ENCODE results near the gene DDAH1. TPM values are rescaled to one million over a fixed set of nuclear protein-coding genes. Genes with fewer than 3 reads are reported as not detected.

The DDAH1 gene
- total RNA-seq, 1 experiment from 2014 or later: 36.3 TPM

DNA sequence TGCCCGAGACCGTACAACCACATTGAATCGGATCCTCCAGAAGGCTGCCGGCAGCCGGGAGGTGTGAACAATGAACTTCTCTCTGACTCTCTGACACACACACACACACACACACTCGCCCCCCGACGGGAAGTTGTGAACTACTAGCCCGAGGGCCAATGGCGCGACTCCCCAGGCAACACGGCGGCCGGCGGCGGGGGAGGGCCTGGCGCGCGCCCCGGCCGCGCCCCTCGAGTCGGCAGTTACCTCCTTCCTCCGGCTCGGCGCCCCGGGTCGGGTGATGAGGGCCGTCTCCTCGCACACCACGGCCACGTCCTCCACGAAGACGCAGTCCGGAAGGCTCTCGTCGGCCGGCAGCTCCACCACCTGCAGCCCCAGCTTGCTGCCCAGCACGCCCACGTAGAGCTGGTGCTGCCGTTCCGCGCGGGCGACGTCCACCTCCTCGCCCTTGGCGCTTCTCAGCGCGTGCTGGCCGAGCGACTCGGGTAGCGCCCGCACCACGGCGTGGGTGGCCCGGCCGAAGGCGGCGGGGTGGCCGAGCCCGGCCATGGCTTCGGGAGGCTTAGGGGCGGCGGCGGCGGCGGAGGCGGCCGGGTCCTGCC is 361 bp downstream of the DDAH1 start:
- Histone ChIP-seq H2BK5ac (ENCODE audit: insufficient read length, low read length) (no peak overlapping the region), H2BK15ac (ENCODE audit: low read depth, low read length) (no peak overlapping the region), H2AFZ (ENCODE audit: low read length) (no peak overlapping the region), H2BK12ac (ENCODE audit: insufficient read length, low read depth, low read length) (no peak overlapping the region), H4K20me1 (ENCODE audit: control insufficient read depth, insufficient read depth, insufficient read length) (no peaks in the 10 kb centered on the region), H3K27me3 (ENCODE audit: insufficient read depth, low read length) (peaks cover 7% of the 10 kb centered on the region; the same call in 1 of the 2 replicates), H3K27ac (ENCODE audit: insufficient read length, low read depth, low read length) (no peak overlapping the region), H3K14ac (ENCODE audit: insufficient read depth, low read length) (peak overlapping the region; percentile 86), H3K4me1 (ENCODE audit: insufficient read depth, low read length) (no peaks in the 10 kb centered on the region; the same call in 1 of the 2 replicates), H4K8ac (replicated peaks; ENCODE audit: insufficient read length, low read depth, low read length) (no peak overlapping the region), H3K56ac (ENCODE audit: insufficient read length, low read depth, low read length) (no peak overlapping the region), H3K79me2 (ENCODE audit: insufficient read depth, low read length) (peaks cover 2% of the 10 kb centered on the region; the same call in 1 of the 2 replicates), H3K79me1 (ENCODE audit: insufficient read depth, low read depth, low read length, poor library complexity, severe bottlenecking) (no peaks in the 10 kb centered on the region), H3T11ph (ENCODE audit: low read length) (no peak overlapping the region), H3K9me3 (ENCODE audit: control insufficient read depth, low read depth, low read length) (no peaks in the 10 kb centered on the region), H4K5ac (ENCODE audit: insufficient read length, low read depth, low read length) (no peak overlapping the region), H3K4me2 (ENCODE audit: insufficient read depth, insufficient read length, low read length) (peak overlapping the region; percentile 70), H3K18ac (ENCODE audit: insufficient read length, low read depth, low read length) (peak overlapping the region; percentile 73), H2AK5ac (ENCODE audit: insufficient read length, low read length) (no peak overlapping the region), H3K23me2 (ENCODE audit: insufficient read length, low read depth, low read length, poor library complexity, severe bottlenecking) (peaks cover 5% of the 10 kb centered on the region), H3K4ac (ENCODE audit: low read depth, low read length) (no peak overlapping the region), H2BK120ac (ENCODE audit: low read depth, low read length, poor library complexity, severe bottlenecking) (no peak overlapping the region), H2BK20ac (ENCODE audit: low read depth, low read length, poor library complexity, severe bottlenecking) (no peak overlapping the region), H3K23ac (ENCODE audit: insufficient read length, low read depth, low read length) (no peak overlapping the region), H3K9ac (ENCODE audit: extremely low read depth, insufficient read length, low read length) (peak overlapping the region; percentile 53), H4K91ac (ENCODE audit: insufficient read length, low read depth, low read length) (no peak overlapping the region)
- DNase-seq: peak; percentile 72
- Mint-ChIP-seq H3K4me3 (peak overlapping the region; percentile 61 to 79), H3K9me3 (no peaks in the 10 kb centered on the region), H3K4me1 (peaks cover 33 to 34% of the 10 kb centered on the region in 2 experiments), H3K27ac (no peak overlapping the region), H3K36me3 (ENCODE audit: insufficient read depth in 1 of 3, low read depth in 3 of 3) (no peaks in the 10 kb centered on the region), H3K27me3 (ENCODE audit: low read depth) (peaks cover 33% of the 10 kb centered on the region)
- TF ChIP-seq CTCF (conservative IDR thresholded peaks at IDR 0.05): no peak
- WGBS (ENCODE audit: extremely low coverage, insufficient read length, low lambda C conversion rate): no CpG with 5 or more reads among the region's 72 CpGs

Measured in H9 (cell line).